Ovary (tissue), 3 donors: ENCODE results near the gene ATP8B1.

Source experiments
- POLR2A ChIP-seq: fragments of 450-650 bp; IDR thresholded peaks from one replicate; pipeline ENCODE4 v1.6.1; 2017; ENCODE audit warnings: antibody characterized with exemption, mild to moderate bottlenecking, moderate library complexity
- TF ChIP-seq, protein P1 (sequence below), 3 donors: fragments of 450-650 bp in 2 of 3; fragments of 200-600 bp in 1 of 3; IDR thresholded peaks; one replicate each; pipeline versions ENCODE4 v1.5.1 to v1.8.0; 2016 to 2022; ENCODE audit warnings: antibody characterized with exemption in 3 of 3, mild to moderate bottlenecking in 1 of 3
- donor health status: DM: no; HTN: no; CAD: no.

DNA sequence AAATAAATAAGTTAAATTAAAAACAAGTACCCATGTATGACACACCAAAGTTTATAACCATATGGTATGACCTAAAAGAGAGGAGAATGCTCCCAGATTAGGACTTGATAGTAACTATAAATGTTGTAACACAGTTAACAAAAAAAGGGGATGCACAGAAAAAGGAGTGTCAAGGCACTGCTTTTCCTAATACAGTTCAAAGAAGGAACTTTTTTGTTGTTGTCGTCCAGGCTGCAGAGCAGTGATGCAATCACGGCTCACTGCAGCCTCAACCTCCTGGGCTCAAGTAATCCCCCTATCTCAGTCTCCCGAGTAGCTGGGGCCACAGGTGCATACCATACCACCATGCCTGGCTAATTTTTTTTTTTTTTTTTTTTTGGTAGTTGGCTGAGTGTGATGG lies 184.2 kb downstream of the ATP8B1 start:
- TF ChIP-seq, protein P1, sequence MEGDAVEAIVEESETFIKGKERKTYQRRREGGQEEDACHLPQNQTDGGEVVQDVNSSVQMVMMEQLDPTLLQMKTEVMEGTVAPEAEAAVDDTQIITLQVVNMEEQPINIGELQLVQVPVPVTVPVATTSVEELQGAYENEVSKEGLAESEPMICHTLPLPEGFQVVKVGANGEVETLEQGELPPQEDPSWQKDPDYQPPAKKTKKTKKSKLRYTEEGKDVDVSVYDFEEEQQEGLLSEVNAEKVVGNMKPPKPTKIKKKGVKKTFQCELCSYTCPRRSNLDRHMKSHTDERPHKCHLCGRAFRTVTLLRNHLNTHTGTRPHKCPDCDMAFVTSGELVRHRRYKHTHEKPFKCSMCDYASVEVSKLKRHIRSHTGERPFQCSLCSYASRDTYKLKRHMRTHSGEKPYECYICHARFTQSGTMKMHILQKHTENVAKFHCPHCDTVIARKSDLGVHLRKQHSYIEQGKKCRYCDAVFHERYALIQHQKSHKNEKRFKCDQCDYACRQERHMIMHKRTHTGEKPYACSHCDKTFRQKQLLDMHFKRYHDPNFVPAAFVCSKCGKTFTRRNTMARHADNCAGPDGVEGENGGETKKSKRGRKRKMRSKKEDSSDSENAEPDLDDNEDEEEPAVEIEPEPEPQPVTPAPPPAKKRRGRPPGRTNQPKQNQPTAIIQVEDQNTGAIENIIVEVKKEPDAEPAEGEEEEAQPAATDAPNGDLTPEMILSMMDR (IDR thresholded peaks at IDR 0.05) = no peak
- no peak for TF ChIP-seq POLR2A
